ENCODE measurements around the gene PHYKPL. TPM values are rescaled to one million over a fixed set of nuclear protein-coding genes. Genes with fewer than 3 reads are reported as not detected.

PHYKPL gene
- total RNA-seq, 1 donor from 2014 or later, result 89.7 TPM

- H3K27ac Mint-ChIP-seq (ENCODE audit: unreplicated experiment), result no peak overlapping the region
- H3K9me3 Mint-ChIP-seq (ENCODE audit: unreplicated experiment), result peaks cover 6% of the 10 kb centered on the region
- peak; percentile 83 for TF ChIP-seq CTCF (IDR thresholded peaks at IDR 0.05; ENCODE audit: partially characterized antibody, unreplicated experiment)
- H3K4me3 Mint-ChIP-seq (ENCODE audit: unreplicated experiment), result no peak overlapping the region
- H3K27me3 Mint-ChIP-seq (ENCODE audit: unreplicated experiment), result peaks cover 7% of the 10 kb centered on the region
- no peaks in the 10 kb centered on the region for H3K36me3 Mint-ChIP-seq (ENCODE audit: unreplicated experiment)
- peaks cover 16% of the 10 kb centered on the region for H3K4me1 Mint-ChIP-seq (ENCODE audit: low read depth, unreplicated experiment)
- DNase-seq, result peak; percentile 90
Observed at GRCh38 chr5:178234750-178235587, 2.4 kb upstream of the PHYKPL start.

GRCh38 chr5:178234121-178234749 lies 1.6 kb upstream of the PHYKPL start:
- TF ChIP-seq CTCF (IDR thresholded peaks at IDR 0.05; ENCODE audit: partially characterized antibody, unreplicated experiment), result no peak
- Mint-ChIP-seq H3K4me1 (ENCODE audit: low read depth, unreplicated experiment) (peaks cover 18% of the 10 kb centered on the region), H3K9me3 (ENCODE audit: unreplicated experiment) (peaks cover 7% of the 10 kb centered on the region), H3K27me3 (ENCODE audit: unreplicated experiment) (peaks cover 7% of the 10 kb centered on the region), H3K27ac (ENCODE audit: unreplicated experiment) (no peak overlapping the region), H3K36me3 (ENCODE audit: unreplicated experiment) (peaks cover 4% of the 10 kb centered on the region), H3K4me3 (ENCODE audit: unreplicated experiment) (no peak overlapping the region)
- no peak for DNase-seq

- no peak for TF ChIP-seq CTCF (IDR thresholded peaks at IDR 0.05; ENCODE audit: partially characterized antibody, unreplicated experiment)
- peaks cover 7% of the 10 kb centered on the region for H3K27me3 Mint-ChIP-seq (ENCODE audit: unreplicated experiment)
- peak overlapping the region; percentile 59 for H3K4me3 Mint-ChIP-seq (ENCODE audit: unreplicated experiment)
- H3K27ac Mint-ChIP-seq (ENCODE audit: unreplicated experiment), result peak overlapping the region; percentile 33
- peaks cover 9% of the 10 kb centered on the region for H3K36me3 Mint-ChIP-seq (ENCODE audit: unreplicated experiment)
- H3K4me1 Mint-ChIP-seq (ENCODE audit: low read depth, unreplicated experiment), result peaks cover 18% of the 10 kb centered on the region
- peaks cover 9% of the 10 kb centered on the region for H3K9me3 Mint-ChIP-seq (ENCODE audit: unreplicated experiment)
- peak; percentile 12 for DNase-seq
Observed at GRCh38 chr5:178232920-178233429, 373 bp upstream of the PHYKPL start.

- no peak for TF ChIP-seq CTCF (IDR thresholded peaks at IDR 0.05; ENCODE audit: partially characterized antibody, unreplicated experiment)
- Mint-ChIP-seq H3K36me3 (ENCODE audit: unreplicated experiment) (peaks cover 22% of the 10 kb centered on the region), H3K27ac (ENCODE audit: unreplicated experiment) (peak overlapping the region; percentile 93), H3K4me3 (ENCODE audit: unreplicated experiment) (peak overlapping the region; percentile 91), H3K27me3 (ENCODE audit: unreplicated experiment) (peaks cover 7% of the 10 kb centered on the region), H3K9me3 (ENCODE audit: unreplicated experiment) (peaks cover 14% of the 10 kb centered on the region), H3K4me1 (ENCODE audit: low read depth, unreplicated experiment) (peaks cover 18% of the 10 kb centered on the region)
- DNase-seq, result no peak
Observed at GRCh38 chr5:178231539-178232123, 971 bp downstream of the PHYKPL start.
